ENCODE results near the gene GNAS.

DNA sequence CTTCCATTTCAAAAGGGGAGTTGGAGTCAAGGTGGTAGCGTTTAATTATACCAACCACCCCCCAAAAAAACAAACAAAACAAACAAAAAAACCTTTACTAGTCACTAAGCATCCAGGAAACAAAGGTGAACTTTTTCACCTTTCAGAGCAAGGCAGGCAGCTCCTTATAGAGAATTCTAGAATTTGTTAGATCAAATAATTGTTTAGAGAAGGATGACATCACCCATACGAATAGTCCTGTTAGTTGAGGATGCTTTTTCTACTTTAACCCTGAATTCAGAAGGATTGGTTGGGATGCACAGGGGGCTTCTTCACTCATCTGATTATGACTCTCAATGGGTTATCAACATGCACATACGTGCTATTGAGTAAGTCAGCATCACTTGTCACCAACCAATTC is 44.3 kb downstream of the GNAS start:
- TF ChIP-seq, protein P1, sequence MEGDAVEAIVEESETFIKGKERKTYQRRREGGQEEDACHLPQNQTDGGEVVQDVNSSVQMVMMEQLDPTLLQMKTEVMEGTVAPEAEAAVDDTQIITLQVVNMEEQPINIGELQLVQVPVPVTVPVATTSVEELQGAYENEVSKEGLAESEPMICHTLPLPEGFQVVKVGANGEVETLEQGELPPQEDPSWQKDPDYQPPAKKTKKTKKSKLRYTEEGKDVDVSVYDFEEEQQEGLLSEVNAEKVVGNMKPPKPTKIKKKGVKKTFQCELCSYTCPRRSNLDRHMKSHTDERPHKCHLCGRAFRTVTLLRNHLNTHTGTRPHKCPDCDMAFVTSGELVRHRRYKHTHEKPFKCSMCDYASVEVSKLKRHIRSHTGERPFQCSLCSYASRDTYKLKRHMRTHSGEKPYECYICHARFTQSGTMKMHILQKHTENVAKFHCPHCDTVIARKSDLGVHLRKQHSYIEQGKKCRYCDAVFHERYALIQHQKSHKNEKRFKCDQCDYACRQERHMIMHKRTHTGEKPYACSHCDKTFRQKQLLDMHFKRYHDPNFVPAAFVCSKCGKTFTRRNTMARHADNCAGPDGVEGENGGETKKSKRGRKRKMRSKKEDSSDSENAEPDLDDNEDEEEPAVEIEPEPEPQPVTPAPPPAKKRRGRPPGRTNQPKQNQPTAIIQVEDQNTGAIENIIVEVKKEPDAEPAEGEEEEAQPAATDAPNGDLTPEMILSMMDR (IDR thresholded peaks at IDR 0.05) = no peak
- TF ChIP-seq POLR2A (IDR thresholded peaks at IDR 0.05) = no peak

All from right lobe of liver (tissue), 4 donors.